Measurements from ENCODE around the gene NKIRAS2. TPM values are rescaled to one million over a fixed set of nuclear protein-coding genes. Genes with fewer than 3 reads are reported as not detected.

NKIRAS2 gene
- total RNA-seq, 3 donors from 2014 or later = 29.5 to 34.9 (median 31.1) TPM

DNA sequence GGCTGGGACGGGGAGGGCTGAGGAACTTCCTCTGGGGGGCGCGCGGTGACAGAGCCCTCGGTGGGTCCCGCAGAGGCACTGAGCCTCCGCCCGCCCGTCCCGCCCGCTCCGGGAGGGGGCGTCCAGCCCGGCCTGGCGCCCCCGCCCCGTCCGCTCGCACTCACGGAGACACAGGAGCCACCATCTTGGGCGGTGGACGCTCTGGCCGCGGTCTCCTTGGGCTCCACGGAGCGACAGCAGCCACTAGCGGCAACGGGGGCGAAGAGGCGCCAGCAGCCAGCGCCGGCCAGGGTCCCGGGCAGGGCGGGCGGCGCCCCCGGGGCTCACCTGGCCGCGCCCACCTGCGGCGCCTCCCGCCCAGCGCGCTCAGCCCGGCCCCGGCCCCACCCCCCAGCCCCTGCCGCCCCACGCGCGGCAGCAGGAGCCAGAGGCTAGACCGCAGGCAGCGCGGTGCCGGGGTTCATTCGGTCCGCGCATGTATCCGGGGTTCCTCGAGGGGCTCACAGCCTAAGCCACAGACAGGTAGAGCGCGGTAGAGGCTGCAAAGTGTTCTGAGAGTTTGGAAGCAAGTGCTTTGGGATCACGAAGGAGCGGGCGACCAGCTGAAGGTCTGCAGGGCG is 30.6 kb downstream of the NKIRAS2 start, which contains the start of gene C17orf113:
C17orf113 (minus strand) TSS at position 209 of the 620 bp plus-strand sequence. CDS start 7,225 bp downstream, outside the sequence.
- DNase-seq (peak; percentile 71 to 79 (median 73)), ATAC-seq (peak; percentile 88)
- peaks cover 12% of the 10 kb centered on the region for H3K4me1 ChIP-seq (ENCODE audit: low read depth)
- no peaks in the 10 kb centered on the region for H3K36me3 ChIP-seq (ENCODE audit: low read depth)
- TF ChIP-seq, protein P1, sequence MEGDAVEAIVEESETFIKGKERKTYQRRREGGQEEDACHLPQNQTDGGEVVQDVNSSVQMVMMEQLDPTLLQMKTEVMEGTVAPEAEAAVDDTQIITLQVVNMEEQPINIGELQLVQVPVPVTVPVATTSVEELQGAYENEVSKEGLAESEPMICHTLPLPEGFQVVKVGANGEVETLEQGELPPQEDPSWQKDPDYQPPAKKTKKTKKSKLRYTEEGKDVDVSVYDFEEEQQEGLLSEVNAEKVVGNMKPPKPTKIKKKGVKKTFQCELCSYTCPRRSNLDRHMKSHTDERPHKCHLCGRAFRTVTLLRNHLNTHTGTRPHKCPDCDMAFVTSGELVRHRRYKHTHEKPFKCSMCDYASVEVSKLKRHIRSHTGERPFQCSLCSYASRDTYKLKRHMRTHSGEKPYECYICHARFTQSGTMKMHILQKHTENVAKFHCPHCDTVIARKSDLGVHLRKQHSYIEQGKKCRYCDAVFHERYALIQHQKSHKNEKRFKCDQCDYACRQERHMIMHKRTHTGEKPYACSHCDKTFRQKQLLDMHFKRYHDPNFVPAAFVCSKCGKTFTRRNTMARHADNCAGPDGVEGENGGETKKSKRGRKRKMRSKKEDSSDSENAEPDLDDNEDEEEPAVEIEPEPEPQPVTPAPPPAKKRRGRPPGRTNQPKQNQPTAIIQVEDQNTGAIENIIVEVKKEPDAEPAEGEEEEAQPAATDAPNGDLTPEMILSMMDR (IDR thresholded peaks at IDR 0.05) = peak; percentile 21
- H3K9me3 ChIP-seq = no peaks in the 10 kb centered on the region
- intact Hi-C loops (cut with DNase I, micrococcal nuclease) = no loop called here
- H3K4me3 ChIP-seq = peak within 1 kb of the TSS; percentile 34

- ATAC-seq (no peak), DNase-seq (no peak)
- intact Hi-C loops (cut with DNase I, micrococcal nuclease) = no loop called here
- Histone ChIP-seq H3K36me3 (ENCODE audit: low read depth) (no peaks in the 10 kb centered on the region), H3K4me3 (no peak overlapping the region), H3K4me1 (ENCODE audit: low read depth) (peaks cover 12% of the 10 kb centered on the region), H3K9me3 (no peaks in the 10 kb centered on the region)
- TF ChIP-seq, protein P1 (IDR thresholded peaks at IDR 0.05) = no peak
Measured at GRCh38 chr17:42051013-42051400, 31.1 kb downstream of the NKIRAS2 start.

DNA sequence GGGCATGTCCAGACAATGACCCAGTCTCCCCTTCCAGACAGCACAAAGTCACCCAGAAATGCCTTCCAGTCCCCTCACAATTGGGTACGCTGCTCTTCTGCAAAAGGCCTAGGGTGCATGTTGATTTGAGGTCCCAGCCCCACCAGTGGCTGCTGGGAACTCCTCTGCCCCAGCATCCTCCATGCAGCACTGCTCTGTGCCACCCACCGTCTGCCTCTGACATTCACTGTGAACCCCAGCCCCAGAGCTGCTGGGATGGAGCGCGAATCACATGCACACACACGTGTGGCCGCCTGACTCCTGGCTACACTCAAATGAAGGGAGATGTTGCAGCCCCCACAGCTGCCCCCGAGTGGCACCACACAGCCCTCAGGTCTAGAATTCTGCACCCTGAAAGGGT is 31.8 kb downstream of the NKIRAS2 start:
- ATAC-seq (no peak), DNase-seq (no peak)
- Histone ChIP-seq H3K4me3 (no peak overlapping the region), H3K4me1 (ENCODE audit: low read depth) (peaks cover 12% of the 10 kb centered on the region), H3K36me3 (ENCODE audit: low read depth) (no peaks in the 10 kb centered on the region), H3K9me3 (no peaks in the 10 kb centered on the region)
- intact Hi-C loops (cut with DNase I, micrococcal nuclease) = no loop called here
- TF ChIP-seq, protein P1 (IDR thresholded peaks at IDR 0.05) = no peak

DNA sequence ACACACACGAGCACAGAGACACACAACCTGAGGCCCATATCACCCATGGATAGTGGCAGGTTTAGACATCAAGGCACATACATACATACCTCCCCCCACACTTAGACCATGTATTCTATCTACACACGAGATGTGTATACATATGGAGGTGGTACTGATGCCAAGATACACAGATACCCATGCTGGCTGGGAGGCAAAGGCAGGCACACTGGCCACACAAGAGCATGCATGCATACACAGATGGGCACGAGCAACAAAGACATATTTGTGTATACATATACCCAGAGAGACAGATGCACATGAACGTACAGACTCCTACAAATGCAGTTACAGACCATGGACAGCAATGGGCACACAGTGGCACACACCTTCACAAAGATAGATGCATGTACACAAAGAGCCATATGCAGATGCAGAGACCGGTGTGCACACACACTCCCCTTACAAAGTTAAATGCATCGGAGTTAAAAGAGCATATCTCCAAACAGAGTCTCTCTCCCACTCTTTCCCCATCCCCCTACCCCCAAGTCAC is 32.5 kb downstream of the NKIRAS2 start:
- Histone ChIP-seq H3K4me1 (ENCODE audit: low read depth) (peaks cover 12% of the 10 kb centered on the region), H3K9me3 (no peaks in the 10 kb centered on the region), H3K36me3 (ENCODE audit: low read depth) (no peaks in the 10 kb centered on the region), H3K4me3 (no peak overlapping the region)
- TF ChIP-seq, protein P1 (IDR thresholded peaks at IDR 0.05) = no peak
- intact Hi-C loops (cut with DNase I, micrococcal nuclease) = no loop called here
- no peak for DNase-seq
- no peak for ATAC-seq

DNA sequence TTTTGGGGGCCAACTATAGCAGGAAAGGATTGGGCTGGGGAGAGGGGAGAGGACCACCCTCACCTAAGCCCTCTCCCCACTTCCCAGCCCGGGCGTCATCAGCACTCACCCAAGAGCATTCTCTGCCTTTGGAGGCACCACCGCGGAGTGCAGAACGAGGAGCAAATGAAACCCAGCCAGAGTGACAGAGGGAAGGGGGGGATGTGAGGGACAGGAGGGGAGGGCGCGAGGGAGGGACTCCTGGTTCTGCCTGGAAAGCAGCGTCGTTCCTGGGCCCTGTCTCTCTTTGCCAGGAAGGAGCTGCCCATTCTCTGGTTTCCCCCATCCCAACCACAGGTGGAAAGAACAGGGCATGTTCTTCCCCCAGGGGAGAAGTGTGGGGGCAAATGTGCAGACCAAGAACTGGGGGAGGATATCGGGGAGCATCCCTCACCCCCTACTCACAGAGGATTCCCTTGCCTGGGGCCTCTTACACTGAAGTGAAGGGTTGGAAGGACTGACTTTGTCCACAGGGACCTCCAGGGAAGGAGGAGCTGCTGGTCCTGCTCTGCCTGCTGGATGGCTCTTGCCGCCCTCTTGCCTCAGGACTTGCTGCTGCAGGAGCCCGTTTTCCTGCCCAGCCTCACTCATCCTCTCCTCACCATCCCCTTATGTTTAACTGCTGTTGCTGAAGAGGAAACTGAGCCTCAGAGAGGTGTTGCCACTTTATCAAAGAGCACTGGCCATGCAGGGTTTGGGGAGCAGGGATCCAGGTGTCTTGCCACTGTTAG is 34.0 kb downstream of the NKIRAS2 start:
- DNase-seq (no peak), ATAC-seq (no peak)
- intact Hi-C loops (cut with DNase I, micrococcal nuclease) = no loop called here
- TF ChIP-seq, protein P1 (IDR thresholded peaks at IDR 0.05) = no peak
- Histone ChIP-seq H3K9me3 (no peaks in the 10 kb centered on the region), H3K4me3 (no peak overlapping the region), H3K4me1 (ENCODE audit: low read depth) (peaks cover 12% of the 10 kb centered on the region), H3K36me3 (ENCODE audit: low read depth) (no peaks in the 10 kb centered on the region)
